OCI-LY7 (cell line): Measurements from ENCODE around the gene KCNC1. TPM values are rescaled to one million over a fixed set of nuclear protein-coding genes. Genes with fewer than 3 reads are reported as not detected.

Experiments
- BruUV-seq: library from RNA; stranded (reverse); fragments of 400-500 nt; replicated peaks from 2 replicates; lab custom pipeline; 2021; lab: Mats Ljungman, UMichigan
- CTCF ChIA-PET: fragments of 300-600 bp; sonication (Branson Sonifier 250); formaldehyde crosslinking; loops from one replicate; lab custom pipeline; 2022; ENCODE audit warnings: antibody characterized with exemption; ENCODE audit not compliant: unreplicated experiment; lab: Charles Lee
- POLR2A ChIA-PET: fragments of 300-600 bp; sonication (Branson Sonifier 250); formaldehyde crosslinking; loops from one replicate; lab custom pipeline; 2022; ENCODE audit warnings: antibody characterized with exemption; lab: Charles Lee
- DNase-seq: peaks from one replicate; pipeline ENCODE4 v3.0.0-alpha.2; 2015; ENCODE audit warnings: low spot score
- H2AFZ ChIP-seq: fragments of 200-600 bp; sonication (generic), shearing (Covaris generic); 2 replicates; pipeline ENCODE4 v1.6.1; 2014; ENCODE audit warnings: mild to moderate bottlenecking, antibody characterized with exemption, low read length, moderate library complexity
- H3K27ac ChIP-seq: fragments of 200-600 bp; sonication (generic); 2 replicates; pipeline ENCODE4 v1.5.1; 2014; ENCODE audit warnings: mixed run types, low read depth, mild to moderate bottlenecking, moderate library complexity, low read length, inconsistent platforms; ENCODE audit not compliant: poor library complexity, severe bottlenecking
- H3K36me3 ChIP-seq: fragments of 200-600 bp; sonication (generic); 2 replicates; pipeline ENCODE4 v1.6.1; 2014; ENCODE audit warnings: mild to moderate bottlenecking, antibody characterized with exemption, low read length, moderate library complexity, mixed read lengths; ENCODE audit not compliant: insufficient read depth
- H3K4me1 ChIP-seq: fragments of 200-600 bp; sonication (generic); 2 replicates; pipeline ENCODE4 v1.5.1; 2014; ENCODE audit warnings: mild to moderate bottlenecking, low read length; ENCODE audit not compliant: insufficient read depth, poor library complexity, severe bottlenecking
- H3K4me2 ChIP-seq: fragments of 200-600 bp; sonication (generic); 2 replicates; pipeline ENCODE4 v1.6.1; 2014; ENCODE audit warnings: mild to moderate bottlenecking, low read length
- H3K4me3 ChIP-seq: fragments of 200-600 bp; sonication (generic); 2 replicates; pipeline ENCODE4 v1.5.1; 2014; ENCODE audit warnings: mild to moderate bottlenecking, low read depth, low read length; ENCODE audit not compliant: poor library complexity, severe bottlenecking
- H3K79me2 ChIP-seq: fragments of 200-600 bp; sonication (generic); 2 replicates; pipeline ENCODE4 v1.6.1; 2016; ENCODE audit warnings: low read depth, mild to moderate bottlenecking, low read length, moderate library complexity, mixed read lengths; ENCODE audit not compliant: insufficient read depth
- H3K9me2 ChIP-seq: fragments of 200-600 bp; sonication (generic); 2 replicates; pipeline ENCODE4 v1.6.1; 2016; ENCODE audit warnings: mild to moderate bottlenecking, low read length, mixed read lengths; ENCODE audit not compliant: insufficient read depth
- H3K9me3 ChIP-seq: fragments of 200-600 bp; sonication (generic); 2 replicates; pipeline ENCODE4 v1.6.1; 2014; ENCODE audit warnings: mild to moderate bottlenecking, mixed run types, low read length, mixed read lengths
- H4K20me1 ChIP-seq: fragments of 200-600 bp; sonication (generic); 2 replicates; pipeline ENCODE4 v1.6.1; 2014; ENCODE audit warnings: mild to moderate bottlenecking, antibody characterized with exemption, low read length, moderate library complexity, mixed read lengths; ENCODE audit not compliant: insufficient read depth
- CTCF ChIP-seq: fragments of 200-600 bp; sonication (generic); conservative IDR thresholded peaks from 2 replicates; pipeline ENCODE4 v1.5.1; 2014; ENCODE audit warnings: mild to moderate bottlenecking, antibody characterized with exemption, low read length, moderate library complexity, mixed read lengths
- EZH2phosphoT487 ChIP-seq: fragments of 200-600 bp; sonication (generic); IDR thresholded peaks from 2 replicates; pipeline ENCODE4 v1.6.1; 2018; ENCODE audit warnings: low read depth, borderline replicate concordance, mild to moderate bottlenecking, mixed run types, antibody characterized with exemption, low read length, moderate library complexity, mixed read lengths
- intact Hi-C: fragments of 100-400 bp; cut with micrococcal nuclease; formaldehyde crosslinking; loops from one replicate; pipeline ENCODE4 v1.10.0; 2022; ENCODE audit not compliant: unreplicated experiment
- total RNA-seq, 2 experiments: library from RNA; depleted of rRNA in 1 of 2; stranded (reverse); fragments of >200 nt in 1 of 2; shearing (Covaris generic) in 1 of 2; gene quantifications; 2 replicates each; pipeline ENCODE4 v1.2.3, GENCODE V29; 2014 to 2022

The KCNC1 gene
- total RNA-seq, 2 experiments from 2014 or later = not detected

DNA sequence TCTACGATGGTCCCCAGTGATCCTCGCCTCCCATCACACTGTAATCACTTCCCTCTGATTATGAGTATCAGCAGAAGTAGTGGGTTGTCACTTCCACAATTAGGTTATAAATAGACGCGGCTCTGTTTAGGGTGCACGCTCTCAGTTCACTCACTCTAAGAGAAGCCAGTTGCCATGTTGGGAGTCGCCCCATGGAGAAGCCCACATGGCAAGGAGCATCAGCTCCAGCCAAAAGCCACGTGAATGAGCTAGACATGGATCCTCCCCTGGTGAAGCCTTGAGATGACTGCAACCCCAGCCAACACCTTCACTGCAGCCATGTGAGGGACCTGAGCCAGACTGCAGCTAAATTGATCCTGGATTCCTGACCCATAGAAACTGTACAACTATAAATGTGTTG is 41.6 kb upstream of the KCNC1 start:
- Histone ChIP-seq H3K36me3 (no peaks in the 10 kb centered on the region), H3K79me2 (no peaks in the 10 kb centered on the region), H3K9me2 (no peaks in the 10 kb centered on the region), H3K4me2 (no peak overlapping the region), H3K4me3 (no peak overlapping the region), H2AFZ (no peak overlapping the region), H3K4me1 (no peaks in the 10 kb centered on the region), H4K20me1 (no peaks in the 10 kb centered on the region), H3K9me3 (no peaks in the 10 kb centered on the region), H3K27ac (no peak overlapping the region)
- ChIA-PET CTCF (interaction anchor here (0.6 kb wide), 1 partner anchor 169 kb away, joined by 3 read pairs; no protein-coding TSS in a partner anchor), POLR2A (interaction anchor here (0.6 kb wide), 2 partner anchors 22 to 1741 kb away, joined by 3 to 6 read pairs; no protein-coding TSS in a partner anchor)
- TF ChIP-seq CTCF = no peak
- TF ChIP-seq EZH2phosphoT487 = no peak
- intact Hi-C loops = no loop called here
- BruUV-seq = no TSS peak
- DNase-seq = no peak

DNA sequence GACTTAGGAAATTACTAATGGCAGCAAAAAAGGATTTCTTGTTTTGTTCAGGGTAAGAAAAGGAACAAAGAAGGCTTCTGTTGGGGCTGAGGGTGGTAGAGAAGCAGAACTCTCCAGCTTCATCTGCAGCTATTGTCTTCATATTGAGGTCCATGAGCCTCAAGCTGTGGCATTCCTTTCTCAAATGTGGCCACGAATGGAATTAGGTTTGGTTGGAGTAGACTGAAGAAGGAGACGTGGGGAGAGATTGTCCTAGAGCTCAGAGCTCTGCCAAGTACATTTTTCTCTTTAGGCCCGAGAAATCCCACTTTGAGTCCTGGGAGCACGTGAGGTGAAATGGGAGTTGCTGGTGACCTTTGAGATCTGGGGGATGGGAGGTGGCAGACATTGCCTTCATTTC is 41.0 kb upstream of the KCNC1 start:
- Histone ChIP-seq H3K27ac (no peak overlapping the region), H3K9me3 (no peaks in the 10 kb centered on the region), H2AFZ (no peak overlapping the region), H3K4me3 (no peak overlapping the region), H4K20me1 (no peaks in the 10 kb centered on the region), H3K4me2 (no peak overlapping the region), H3K79me2 (no peaks in the 10 kb centered on the region), H3K4me1 (no peaks in the 10 kb centered on the region), H3K36me3 (no peaks in the 10 kb centered on the region), H3K9me2 (no peaks in the 10 kb centered on the region)
- ChIA-PET CTCF (interaction anchor here (0.6 kb wide), 1 partner anchor 169 kb away, joined by 3 read pairs; no protein-coding TSS in a partner anchor), POLR2A (interaction anchor here (0.6 kb wide), 1 partner anchor 23 kb away, joined by 6 read pairs; no protein-coding TSS in a partner anchor)
- intact Hi-C loops = no loop called here
- BruUV-seq = no TSS peak
- TF ChIP-seq CTCF (no peak), EZH2phosphoT487 (no peak)
- DNase-seq = no peak

GRCh38 chr11:17694494-17695110 is 40.0 kb upstream of the KCNC1 start:
- BruUV-seq = no TSS peak

More at GRCh38 chr11:17694494-17695110, 40.0 kb upstream of the KCNC1 start:
- Histone ChIP-seq H3K4me2 (no peak overlapping the region), H2AFZ (no peak overlapping the region), H3K9me2 (no peaks in the 10 kb centered on the region), H3K4me1 (no peaks in the 10 kb centered on the region), H4K20me1 (no peaks in the 10 kb centered on the region), H3K4me3 (no peak overlapping the region), H3K9me3 (no peaks in the 10 kb centered on the region), H3K79me2 (no peaks in the 10 kb centered on the region), H3K27ac (no peak overlapping the region), H3K36me3 (no peaks in the 10 kb centered on the region)
- DNase-seq = no peak
- ChIA-PET CTCF (no interaction called here), POLR2A (interaction anchor here (0.6 kb wide), 1 partner anchor 282 kb away, joined by 3 read pairs; no protein-coding TSS in a partner anchor)
- intact Hi-C loops = no loop called here
- TF ChIP-seq CTCF (no peak), EZH2phosphoT487 (no peak)
